PC-9 (cell line): ENCODE measurements around the gene LSR.
"Not testable (repeated sequence)": the region's sequence is repeated elsewhere in the genome, so short reads cannot be mapped to it uniquely, and the experiment has no call there.

Experiments used
- EZH2 ChIP-seq: fragments of 200-600 bp; sonication (generic); IDR thresholded peaks from 2 replicates; pipeline ENCODE4 v1.8.0; 2017; ENCODE audit warnings: antibody characterized with exemption, low read depth
- TF ChIP-seq, protein P1 (sequence below): fragments of 200-600 bp; sonication (generic); conservative IDR thresholded peaks from 2 replicates; pipeline ENCODE4 v1.6.1; 2017; ENCODE audit warnings: mixed run types, antibody characterized with exemption, mild to moderate bottlenecking, moderate library complexity

DNA sequence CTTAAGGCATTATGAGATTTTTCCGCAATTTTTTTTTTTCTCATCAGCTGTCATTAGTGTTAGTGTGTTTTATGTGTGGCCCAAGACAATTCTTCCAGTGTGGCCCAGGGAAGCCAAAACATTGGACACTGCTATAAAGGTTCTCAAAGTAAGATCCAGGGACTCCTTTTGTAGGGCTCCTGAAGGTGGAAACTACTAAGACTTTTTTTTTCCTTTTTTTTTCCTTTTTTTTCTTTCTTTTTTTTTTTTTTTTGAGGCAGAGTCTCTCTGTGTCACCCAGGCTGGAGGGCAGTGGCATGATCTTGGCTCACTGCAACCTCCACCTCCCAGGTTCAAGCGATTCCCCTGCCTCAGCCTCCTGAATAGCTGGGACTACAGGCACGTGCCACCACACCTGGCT, 36.7 kb downstream of the LSR start:
- TF ChIP-seq, protein P1, sequence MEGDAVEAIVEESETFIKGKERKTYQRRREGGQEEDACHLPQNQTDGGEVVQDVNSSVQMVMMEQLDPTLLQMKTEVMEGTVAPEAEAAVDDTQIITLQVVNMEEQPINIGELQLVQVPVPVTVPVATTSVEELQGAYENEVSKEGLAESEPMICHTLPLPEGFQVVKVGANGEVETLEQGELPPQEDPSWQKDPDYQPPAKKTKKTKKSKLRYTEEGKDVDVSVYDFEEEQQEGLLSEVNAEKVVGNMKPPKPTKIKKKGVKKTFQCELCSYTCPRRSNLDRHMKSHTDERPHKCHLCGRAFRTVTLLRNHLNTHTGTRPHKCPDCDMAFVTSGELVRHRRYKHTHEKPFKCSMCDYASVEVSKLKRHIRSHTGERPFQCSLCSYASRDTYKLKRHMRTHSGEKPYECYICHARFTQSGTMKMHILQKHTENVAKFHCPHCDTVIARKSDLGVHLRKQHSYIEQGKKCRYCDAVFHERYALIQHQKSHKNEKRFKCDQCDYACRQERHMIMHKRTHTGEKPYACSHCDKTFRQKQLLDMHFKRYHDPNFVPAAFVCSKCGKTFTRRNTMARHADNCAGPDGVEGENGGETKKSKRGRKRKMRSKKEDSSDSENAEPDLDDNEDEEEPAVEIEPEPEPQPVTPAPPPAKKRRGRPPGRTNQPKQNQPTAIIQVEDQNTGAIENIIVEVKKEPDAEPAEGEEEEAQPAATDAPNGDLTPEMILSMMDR: not testable (repeated sequence)
- not testable (repeated sequence) for TF ChIP-seq EZH2
